GM20431 (cell line): ENCODE results near the gene KCNIP4.

Source experiments
- in situ Hi-C: fragments of 300-500 bp; cut with MseI, MboI; formaldehyde crosslinking; loops from one replicate; pipeline ENCODE4 v1.15.0; 2020; ENCODE audit warnings: low sequenced_read_pairs; ENCODE audit not compliant: unreplicated experiment

KCNIP4 gene

DNA sequence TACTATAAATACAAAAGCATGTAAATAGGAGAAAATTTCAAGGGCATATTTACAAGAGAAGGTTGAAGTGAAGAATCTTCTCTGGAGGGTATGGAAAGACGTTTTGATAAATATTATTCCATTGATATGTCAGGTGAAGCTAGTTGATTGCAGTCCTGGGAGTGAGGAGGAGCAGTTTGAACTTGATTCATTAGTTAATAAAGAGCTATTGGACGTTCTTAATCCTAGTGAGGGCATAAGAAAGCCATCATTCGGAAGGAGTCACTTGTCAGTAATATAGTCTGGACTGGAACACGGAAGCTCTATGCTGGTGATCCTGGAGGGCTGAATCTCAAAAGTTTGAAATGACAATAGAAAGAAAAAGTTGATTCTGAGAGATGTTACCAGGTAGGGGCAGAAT, 793.2 kb downstream of the KCNIP4 start:
- in situ Hi-C loops: no loop called here

DNA sequence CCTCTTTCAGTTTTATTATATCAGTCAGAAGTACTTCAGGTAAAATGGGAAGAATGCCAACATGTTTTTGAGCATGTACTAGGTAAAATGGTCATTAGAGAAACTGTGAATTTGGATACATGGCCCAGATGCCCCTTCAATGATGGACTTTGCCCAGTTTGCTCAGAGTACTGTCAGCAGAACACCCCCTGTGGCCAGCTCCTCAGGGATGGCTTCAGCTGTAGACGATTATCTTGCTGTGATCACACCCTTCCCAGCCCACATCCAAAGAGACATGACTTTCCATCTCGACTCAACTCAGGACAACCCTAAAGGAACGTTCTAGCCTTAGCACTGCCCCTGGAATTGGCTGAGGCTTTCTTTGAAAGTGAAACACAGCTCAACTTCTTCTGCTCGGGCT, 809.2 kb downstream of the KCNIP4 start:
- in situ Hi-C loops: no loop called here

DNA sequence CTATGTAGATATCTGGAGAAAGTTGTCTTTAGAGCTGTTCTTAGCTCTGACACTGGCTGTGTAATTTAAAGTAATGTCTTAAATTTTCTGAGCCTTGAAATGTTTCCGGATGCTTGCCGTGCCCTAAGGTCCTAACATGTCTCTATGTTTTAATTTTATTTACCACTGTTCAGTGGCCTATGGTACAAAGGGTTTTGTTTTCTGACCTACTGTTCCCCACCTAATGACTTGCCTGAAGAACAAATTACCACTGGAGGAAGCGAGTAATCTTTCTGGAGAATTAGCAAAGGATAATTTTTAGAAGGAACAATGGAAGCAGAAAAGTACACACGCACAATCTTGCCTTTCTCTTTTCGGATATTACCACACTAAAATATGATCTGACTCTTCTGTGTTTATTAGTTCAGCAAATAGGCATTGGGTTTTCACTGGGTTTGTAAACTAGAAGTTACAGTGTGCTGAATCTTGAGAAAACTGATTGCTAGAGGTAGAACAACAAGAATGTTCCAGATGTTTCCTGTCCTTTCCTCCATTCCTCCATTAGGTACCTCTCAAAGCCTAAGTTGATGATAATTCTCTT, 812.4 kb downstream of the KCNIP4 start:
- in situ Hi-C loops: no loop called here

DNA sequence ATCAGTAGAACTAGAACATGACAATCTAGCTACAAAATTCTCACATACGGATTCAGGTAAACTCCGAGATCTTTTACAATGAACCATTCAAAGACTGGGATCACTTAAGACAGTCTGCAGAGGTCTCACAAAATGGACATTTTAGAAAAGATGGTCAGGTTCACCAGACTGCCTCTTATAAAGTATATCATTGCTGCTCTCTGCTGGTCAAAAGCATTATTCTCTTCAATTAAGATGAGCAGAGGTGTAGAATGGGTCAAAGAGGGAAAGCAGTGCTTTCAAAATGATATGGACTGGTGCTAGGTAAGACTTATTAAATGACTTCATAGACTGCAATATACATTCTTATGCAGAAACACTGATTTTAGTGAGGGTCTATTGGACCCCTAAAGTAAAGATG, 813.6 kb downstream of the KCNIP4 start:
- in situ Hi-C loops: no loop called here

DNA sequence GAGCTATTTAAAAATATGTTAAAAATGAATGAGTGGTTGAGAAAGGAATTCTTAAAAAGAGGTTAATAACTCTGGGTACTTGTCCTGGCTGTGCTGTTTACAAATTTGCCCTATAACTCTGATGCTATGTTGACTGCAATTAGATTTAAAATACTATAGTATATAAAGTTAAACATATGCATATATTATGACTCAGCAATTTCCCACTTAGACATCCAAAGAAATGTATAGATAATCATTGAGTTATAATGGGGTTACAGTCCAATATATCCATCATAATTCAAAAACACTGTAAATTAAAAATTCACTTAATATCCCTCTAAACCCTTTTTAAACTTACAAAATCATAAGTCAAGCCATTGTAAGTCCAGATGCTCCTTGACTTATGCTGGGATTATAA, 818.0 kb downstream of the KCNIP4 start:
- in situ Hi-C loops: no loop called here

DNA sequence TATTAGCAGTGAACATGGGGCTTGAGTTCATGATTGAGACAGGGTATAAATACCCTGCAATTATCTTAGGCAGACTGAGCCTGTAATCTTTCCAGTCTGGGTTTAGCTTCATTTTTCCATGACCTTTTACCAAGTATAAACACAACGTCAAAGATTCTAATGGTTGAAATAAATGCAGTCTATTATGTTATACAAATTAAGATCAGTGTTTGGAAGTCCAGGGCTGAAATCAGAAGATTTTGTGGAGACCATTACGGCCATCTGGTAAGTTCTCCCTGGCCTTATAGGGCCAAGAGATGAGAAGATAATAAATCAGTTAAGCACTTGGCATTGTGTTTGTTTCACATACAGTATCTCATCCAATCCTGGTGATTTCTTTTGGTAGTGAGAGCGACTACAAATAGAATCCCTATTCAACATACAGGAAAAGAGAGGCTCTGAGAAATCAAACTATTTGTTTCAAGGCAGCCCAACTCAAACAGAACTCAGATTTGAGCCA, 822.5 kb downstream of the KCNIP4 start:
- in situ Hi-C loops: no loop called here

DNA sequence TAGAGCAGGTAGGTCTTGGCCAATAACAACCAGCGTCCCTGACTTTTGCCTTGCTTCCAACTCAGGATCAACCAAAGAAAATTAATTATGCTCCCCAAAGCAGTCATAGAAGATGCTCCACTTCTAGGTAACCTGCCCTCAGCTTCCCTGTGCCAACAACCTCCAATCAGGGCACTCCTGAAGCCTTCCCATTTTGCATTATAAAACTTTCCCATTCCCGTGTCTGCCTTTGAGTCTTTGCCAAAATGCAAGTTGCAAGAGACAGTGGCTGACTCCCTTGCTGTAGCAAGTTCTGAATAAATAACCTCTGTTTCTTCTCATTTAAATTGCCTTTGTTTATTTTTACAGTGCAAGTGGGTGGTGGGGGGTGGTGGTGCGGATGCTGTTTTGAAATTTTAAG, 830.3 kb downstream of the KCNIP4 start:
- in situ Hi-C loops: no loop called here

DNA sequence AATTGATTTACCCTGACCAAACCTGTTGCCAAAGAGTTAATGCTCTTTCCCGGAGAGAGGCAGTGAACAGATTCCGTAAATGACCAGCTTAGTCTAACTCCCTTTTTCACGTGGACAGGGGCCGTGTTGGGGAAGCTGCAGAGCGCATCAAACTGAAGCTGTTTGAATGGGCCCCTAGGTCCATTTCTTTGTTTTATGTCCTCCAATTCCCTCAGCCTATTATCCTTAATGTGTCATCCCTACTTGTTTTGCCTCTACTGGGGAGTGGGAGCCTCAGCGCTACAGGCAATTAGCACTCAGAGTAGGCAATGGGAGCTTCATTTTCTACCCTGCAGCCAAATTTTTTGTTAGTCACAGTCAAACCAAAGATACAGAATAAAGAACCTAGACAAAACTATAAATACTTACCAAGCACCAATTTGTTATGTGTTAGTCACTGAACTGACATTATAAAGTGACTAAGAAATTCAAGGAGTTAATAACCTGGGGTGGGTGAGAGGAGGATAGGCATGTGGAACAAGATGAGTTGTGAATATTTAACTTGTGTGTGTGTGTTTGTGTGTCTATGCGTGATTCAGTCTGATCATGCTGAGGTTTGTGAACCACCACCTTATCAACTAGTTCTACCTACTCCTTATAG, 830.9 kb downstream of the KCNIP4 start:
- in situ Hi-C loops: no loop called here

DNA sequence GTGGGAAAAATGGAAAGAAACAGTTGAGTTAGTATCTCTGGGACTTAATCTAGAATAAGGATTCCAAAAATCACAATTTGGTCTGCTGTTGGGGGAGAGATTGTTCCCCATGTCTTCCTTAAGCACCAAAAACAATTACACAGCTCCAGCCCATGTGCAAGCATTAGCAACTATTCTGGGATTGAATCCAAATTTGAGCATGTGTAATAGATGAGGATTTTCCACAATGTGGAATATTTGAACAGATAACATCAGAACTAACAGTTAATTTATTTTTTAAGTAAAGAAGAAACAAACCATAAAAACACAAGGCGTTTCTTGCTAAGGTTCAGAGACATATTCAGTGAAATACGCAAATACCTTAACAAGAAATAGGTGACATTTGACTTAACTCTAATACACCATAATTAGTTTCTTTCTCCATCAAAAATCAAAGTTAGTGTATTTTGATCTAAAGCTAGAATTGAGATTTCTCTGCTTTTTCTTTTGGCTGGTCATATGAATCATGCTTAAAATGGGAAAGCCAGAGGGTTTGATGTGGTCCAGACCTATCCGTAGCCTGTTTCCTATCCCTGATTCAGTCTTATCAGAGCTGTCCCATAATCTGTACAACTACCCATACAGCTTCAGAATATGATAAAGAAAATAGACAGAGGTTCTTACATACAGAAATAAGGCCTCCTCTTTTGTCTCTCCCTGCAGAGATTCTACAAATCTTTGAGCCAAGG, 834.9 kb downstream of the KCNIP4 start:
- in situ Hi-C loops: no loop called here

DNA sequence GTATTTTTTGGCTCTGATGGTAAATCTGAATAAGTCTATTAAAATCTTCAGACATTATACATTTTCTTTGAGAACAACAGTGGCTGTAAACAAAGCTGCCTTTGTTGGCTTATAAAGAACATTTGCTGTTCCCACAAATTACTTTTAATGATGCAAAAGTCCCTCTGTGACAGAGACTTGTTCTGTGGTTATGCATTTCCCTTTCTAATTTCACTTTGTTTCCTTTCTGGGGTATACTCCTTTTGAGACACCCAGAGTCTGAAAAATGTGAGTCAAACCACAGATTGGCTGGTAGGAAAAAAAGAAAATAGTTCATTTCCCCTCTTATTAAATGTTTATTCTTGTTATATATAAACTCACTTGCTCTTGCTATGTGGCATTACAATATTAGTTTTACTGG, 845.9 kb downstream of the KCNIP4 start:
- in situ Hi-C loops: no loop called here

DNA sequence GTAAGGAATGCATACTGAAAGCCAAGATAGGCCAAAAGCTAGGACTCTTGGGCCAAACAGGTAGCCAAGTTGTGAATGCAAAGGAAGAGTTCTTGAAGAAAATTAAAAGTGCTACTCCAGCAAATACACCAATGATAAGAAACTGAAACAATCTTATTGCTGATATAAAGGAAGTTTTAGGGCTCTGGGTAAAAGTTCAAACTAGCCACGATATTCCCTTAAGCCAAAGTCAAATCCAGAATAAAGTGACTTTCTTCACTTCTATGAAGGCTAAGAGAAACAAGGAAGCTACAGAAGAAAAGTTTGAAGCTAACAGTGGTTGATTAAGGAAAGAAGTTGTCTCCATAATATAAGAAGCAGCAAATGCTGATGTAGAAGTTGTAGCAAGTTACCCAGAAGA, 850.7 kb downstream of the KCNIP4 start:
- in situ Hi-C loops: no loop called here

DNA sequence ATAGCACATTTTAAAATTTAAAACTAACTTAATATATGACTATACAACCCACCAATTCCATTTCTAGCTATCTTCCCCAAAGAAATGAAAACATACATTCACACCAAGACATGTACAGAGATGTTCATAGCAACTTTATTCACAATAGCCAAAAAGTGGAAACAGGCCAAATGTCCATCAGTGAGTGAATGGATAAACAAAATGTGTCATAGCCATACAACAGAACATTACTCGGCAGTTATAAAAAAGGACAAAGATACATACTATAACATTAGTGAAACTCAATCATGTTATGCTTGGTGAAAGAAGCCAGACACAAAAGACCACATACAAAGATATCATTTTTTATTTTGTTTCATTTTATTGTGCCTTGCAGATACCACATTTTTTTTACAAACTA, 851.5 kb downstream of the KCNIP4 start:
- in situ Hi-C loops: no loop called here

DNA sequence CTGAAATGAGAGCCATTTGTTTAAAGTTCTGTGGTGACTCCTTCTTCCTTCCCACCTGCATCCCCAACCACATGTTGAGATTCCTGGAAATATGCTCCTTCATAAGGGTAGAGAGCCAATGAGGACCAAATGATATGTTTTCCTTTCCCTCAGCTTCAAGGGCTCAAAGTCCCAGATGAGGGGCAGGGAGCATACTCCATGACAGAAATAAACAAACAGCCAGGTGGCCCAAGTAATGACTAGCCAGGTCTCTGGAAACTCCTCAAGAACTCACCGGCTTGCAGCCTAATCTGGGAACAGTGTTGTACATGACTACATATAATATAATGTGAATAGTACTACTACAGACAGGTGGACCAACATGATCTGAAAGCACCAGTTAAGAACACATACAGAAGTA, 856.0 kb downstream of the KCNIP4 start:
- in situ Hi-C loops: no loop called here

DNA sequence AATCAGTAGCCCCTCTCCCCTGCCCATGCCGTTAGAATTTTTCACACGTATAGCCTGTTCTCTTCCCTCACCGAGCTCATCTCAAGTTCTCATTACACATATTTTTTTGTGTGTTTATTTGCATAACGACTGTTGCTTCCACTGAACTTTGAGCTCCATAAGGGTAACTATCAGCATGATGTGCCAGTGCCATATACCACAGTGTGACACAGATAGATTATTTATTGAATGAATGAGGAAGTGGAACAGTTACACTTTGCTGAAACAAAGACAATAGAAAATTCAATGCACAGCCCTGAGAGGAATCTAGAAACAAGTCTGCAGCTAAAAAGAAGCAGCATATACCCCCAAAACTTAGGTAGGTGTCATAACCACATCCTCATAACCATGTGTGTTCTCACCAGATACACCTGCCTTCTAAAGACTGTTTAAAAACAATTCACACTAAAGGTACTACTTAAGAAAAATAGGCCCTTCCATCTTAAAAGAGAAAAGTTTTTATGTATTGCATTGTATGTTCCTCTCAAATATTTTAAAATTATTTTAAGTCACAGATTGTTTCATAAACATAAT, 858.4 kb downstream of the KCNIP4 start:
- in situ Hi-C loops: no loop called here

DNA sequence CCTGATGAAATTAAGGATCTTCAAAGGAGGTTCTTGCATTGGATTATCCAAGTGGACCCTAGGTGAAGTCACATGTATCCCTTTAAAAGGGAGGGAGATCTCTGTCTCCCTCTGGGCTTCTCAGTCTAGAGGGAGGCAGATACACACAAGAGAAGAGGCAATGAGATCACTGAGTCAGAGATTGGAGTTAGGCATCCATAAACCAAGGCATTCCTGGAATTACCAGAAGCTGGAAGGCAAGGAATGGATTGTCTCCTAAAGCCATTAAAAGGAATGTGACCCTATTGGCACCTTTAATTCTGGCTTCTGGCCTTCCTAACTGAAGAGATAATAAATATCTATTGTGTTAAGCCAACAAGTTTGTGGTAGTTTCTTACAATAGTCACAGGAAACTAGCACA, 865.2 kb downstream of the KCNIP4 start:
- in situ Hi-C loops: no loop called here

DNA sequence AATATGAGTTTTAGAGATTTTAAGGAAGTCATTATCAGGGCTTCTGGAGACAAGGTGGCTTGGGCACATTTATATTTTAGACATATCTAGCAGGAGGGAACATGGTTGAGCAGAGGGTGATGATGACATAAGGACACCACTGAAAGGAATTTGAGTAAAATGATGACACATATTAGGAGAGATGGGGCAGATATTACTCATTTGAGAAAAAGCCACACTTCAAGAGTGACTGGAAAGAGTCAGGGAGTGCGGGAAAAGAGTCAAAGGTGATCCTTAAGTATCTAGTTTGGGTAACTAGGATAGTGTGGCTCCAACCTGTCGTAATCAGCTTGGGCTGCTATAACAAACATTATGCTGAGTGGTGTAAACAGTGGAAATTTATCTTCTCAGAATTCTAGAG, 870.6 kb downstream of the KCNIP4 start:
- in situ Hi-C loops: no loop called here

DNA sequence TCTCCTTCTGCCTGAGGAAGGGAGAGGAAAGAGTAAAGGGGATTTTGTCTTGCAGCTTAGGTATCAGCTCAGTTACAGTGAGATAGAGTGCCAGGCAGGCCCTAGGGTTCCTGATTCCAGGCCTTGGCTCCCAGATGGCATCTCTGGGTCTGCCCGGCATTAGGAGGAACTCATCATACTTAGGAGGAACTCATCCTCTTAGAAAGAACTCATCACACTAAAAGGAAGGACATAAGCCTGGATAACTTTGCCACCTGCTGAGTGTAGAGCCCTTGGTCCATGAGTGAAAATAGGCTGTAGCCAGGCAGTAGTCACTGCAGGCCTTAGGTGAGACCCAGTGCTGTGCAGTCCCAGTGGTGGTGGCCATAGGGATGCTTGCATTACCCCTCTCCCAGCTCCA, 881.2 kb downstream of the KCNIP4 start:
- in situ Hi-C loops: no loop called here

DNA sequence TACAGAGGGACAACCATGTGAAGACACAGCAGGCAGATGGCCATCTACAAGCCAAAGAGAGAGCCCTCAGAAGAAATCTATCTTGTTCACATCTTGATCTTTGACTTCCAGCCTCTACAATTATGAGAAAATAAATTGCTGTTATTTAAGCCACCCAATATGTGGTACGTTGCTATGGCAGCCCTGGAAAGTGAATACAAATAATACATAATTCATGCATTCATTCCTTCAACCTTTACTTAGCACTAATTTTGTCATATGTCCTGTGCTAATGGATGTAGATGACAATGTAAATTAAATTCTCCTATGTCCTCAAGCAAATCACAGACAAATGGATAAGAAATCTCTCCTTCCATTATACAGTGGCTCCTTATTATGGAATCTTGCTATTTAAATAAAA, 886.7 kb downstream of the KCNIP4 start:
- in situ Hi-C loops: no loop called here

DNA sequence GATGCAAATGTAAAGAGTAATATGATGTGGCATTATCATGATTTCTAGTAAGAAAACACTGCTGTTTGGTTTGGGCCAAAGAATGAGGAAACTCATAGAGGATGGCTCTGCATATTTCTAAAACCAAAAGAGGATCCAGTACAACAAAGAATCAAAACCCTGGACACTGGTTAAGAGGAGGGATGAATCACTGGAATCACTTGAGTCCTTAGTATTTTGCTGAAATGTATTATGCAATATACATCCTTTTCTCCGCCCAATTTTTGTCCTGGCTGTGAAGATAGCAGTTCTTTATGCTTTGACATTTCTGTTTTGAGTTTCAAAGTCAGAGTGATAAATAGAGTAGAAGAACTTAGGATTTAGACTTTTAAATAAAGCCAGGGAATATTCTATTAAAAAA, 902.4 kb downstream of the KCNIP4 start:
- in situ Hi-C loops: no loop called here

DNA sequence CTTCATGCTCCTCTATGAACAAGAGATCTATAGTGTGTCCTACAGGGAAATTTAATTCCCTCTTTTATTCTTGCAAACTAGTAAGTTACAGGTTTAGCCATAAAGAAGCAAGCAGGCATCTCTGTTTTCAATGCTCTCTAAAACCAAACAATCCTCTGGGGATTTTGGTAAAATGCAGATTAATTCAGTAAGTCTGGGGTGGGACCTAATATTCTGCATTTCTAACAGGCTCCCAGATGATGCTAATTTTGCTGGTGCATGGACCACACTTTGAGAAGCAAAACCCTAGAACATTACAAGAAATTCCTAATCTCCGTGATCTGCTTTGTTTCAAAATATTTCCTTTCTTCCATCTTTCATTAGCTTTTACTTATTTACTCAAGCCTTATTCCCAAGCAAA, 903.5 kb downstream of the KCNIP4 start:
- in situ Hi-C loops: no loop called here

DNA sequence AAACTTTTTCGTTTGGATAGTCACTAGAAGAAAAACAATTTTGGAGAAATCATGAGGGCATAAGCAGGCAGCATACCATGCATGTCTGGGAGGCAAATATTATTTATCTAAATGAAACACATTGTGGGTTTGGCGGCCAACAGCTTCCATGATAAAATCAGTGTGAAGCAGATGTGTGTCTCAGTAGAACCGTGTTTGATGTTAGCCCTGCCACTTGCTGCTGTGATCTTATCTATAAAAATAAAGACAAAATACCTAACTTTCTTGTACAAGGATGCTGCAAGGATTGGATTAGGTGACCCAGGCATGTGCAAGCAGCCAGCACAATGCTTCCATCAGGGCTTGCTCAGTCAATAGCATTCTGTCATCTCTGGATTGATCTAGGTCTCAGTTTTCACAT, 906.9 kb downstream of the KCNIP4 start:
- in situ Hi-C loops: no loop called here
